ENCODE measurements around the gene NTSR1.

DNA sequence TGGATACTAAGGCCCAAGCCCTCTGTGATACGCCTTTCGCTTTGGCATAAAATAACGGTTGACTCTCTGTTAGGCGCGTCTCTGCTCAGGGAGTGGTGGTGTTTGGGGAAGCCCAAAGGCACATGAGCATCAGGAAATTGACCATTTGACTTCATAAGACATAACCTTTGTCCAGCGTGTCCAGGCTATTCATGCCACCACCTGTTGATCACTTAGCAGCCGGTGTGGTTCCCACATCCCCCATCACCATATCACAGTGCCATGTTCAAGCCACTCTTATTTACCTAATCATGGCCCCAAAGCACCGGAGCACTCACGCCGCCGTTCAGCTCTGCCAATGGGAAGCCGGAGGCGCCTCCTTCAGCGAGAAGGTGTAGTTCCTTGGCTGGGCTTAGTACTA lies 38.5 kb upstream of the NTSR1 start:
- TF ChIP-seq JUN (IDR thresholded peaks at IDR 0.05; ENCODE audit: low read depth, low read length) (no peak), POLR2AphosphoS5 (IDR thresholded peaks at IDR 0.05; ENCODE audit: low read depth, low read length) (no peak), SP2 (IDR thresholded peaks at IDR 0.05; ENCODE audit: low read length) (no peak), POLR2A (IDR thresholded peaks at IDR 0.05; ENCODE audit: control extremely low read depth in 1 of 2, low read depth in 2 of 2, low read length in 2 of 2) (no peak), GTF2F1 (IDR thresholded peaks at IDR 0.05; ENCODE audit: borderline replicate concordance, low read depth, low read length) (no peak), YY1 (IDR thresholded peaks at IDR 0.05; ENCODE audit: low read depth, low read length) (no peak), SIX5 (IDR thresholded peaks at IDR 0.05; ENCODE audit: low read depth, low read length) (no peak), POU5F1 (IDR thresholded peaks at IDR 0.05; ENCODE audit: low read depth, low read length) (no peak), SRF (IDR thresholded peaks at IDR 0.05; ENCODE audit: low read depth, low read length) (no peak), CBX8 (IDR thresholded peaks at IDR 0.05; ENCODE audit: borderline replicate concordance, low read depth, low read length) (no peak), TCF12 (IDR thresholded peaks at IDR 0.05; ENCODE audit: low read depth, low read length) (no peak), HDAC6 (IDR thresholded peaks at IDR 0.05; ENCODE audit: low read depth, low read length) (no peak), ZNF274 (IDR thresholded peaks at IDR 0.05; ENCODE audit: borderline replicate concordance, extremely low read depth, low read length) (no peak)
- TF ChIP-seq, protein P1, sequence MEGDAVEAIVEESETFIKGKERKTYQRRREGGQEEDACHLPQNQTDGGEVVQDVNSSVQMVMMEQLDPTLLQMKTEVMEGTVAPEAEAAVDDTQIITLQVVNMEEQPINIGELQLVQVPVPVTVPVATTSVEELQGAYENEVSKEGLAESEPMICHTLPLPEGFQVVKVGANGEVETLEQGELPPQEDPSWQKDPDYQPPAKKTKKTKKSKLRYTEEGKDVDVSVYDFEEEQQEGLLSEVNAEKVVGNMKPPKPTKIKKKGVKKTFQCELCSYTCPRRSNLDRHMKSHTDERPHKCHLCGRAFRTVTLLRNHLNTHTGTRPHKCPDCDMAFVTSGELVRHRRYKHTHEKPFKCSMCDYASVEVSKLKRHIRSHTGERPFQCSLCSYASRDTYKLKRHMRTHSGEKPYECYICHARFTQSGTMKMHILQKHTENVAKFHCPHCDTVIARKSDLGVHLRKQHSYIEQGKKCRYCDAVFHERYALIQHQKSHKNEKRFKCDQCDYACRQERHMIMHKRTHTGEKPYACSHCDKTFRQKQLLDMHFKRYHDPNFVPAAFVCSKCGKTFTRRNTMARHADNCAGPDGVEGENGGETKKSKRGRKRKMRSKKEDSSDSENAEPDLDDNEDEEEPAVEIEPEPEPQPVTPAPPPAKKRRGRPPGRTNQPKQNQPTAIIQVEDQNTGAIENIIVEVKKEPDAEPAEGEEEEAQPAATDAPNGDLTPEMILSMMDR (IDR thresholded peaks at IDR 0.05; ENCODE audit: control extremely low read depth in 1 of 3, insufficient read depth in 1 of 3, low read depth in 1 of 3, low read length in 3 of 3) = no peak
